ENCODE results near the gene CTNNA1. TPM values are rescaled to one million over a fixed set of nuclear protein-coding genes. Genes with fewer than 3 reads are reported as not detected.

Gene CTNNA1
- total and polyA plus RNA-seq, 4 donors, result 208 to 295 (median 253) TPM

GRCh38 chr5:138968601-138969000, 215.4 kb downstream of the CTNNA1 start:
- Histone ChIP-seq H3K4me1 (ENCODE audit: control insufficient read depth, insufficient read depth, low read length) (peaks cover 45% of the 10 kb centered on the region), H3K36me3 (ENCODE audit: control insufficient read depth, insufficient read depth, low read length) (no peaks in the 10 kb centered on the region), H3K27me3 (ENCODE audit: control insufficient read depth, insufficient read depth, low read length) (no peaks in the 10 kb centered on the region), H3K27ac (ENCODE audit: low read depth, low read length) (no peak overlapping the region), H3K9me3 (ENCODE audit: control insufficient read depth, insufficient read depth, low read length) (no peaks in the 10 kb centered on the region), H3K4me3 (ENCODE audit: low read depth, low read length) (no peak overlapping the region)
- WGBS (ENCODE audit: insufficient coverage), result 91% methylated on average over 4 of the region's 4 CpGs
- no peak for DNase-seq (ENCODE audit: low read depth in 4 of 6, low spot score in 6 of 6)

DNA sequence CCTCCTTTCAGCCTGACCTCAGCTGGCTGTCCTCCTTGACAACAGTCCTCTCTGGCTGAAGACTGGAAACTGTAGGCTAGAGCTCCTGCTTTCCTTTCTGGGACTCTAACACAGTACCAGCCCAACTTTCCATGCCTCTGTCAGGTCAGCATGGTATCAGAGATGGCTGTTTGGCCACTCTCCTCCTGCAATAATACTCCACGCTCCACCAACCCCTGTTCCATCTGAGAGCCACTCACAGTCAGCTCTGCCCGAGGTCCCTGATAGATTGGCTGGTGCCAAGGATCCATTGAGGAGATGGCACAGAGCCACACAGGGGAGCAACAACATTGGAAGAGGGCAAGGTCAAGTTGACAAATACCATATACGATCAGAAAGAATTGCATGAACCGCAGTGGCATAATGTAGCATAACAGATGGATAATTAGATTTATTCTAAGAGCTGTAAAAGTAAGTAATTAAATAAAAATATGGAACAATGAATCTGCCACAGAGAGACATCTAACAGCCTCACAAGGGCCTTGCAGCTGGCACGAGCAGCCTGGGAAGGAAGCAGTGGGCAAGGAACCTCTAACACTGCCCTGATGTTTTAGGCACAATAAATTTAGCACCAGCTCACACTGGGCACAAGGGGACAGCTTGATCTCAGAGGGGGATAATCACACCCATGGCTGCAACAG, 216.2 kb downstream of the CTNNA1 start:
- 60% methylated on average over 1 of the region's 5 CpGs for WGBS (ENCODE audit: insufficient coverage)
- Histone ChIP-seq H3K27ac (ENCODE audit: low read depth, low read length) (no peak overlapping the region), H3K36me3 (ENCODE audit: control insufficient read depth, insufficient read depth, low read length) (no peaks in the 10 kb centered on the region), H3K4me1 (ENCODE audit: control insufficient read depth, insufficient read depth, low read length) (peaks cover 42% of the 10 kb centered on the region), H3K4me3 (ENCODE audit: low read depth, low read length) (no peak overlapping the region), H3K9me3 (ENCODE audit: control insufficient read depth, insufficient read depth, low read length) (no peaks in the 10 kb centered on the region), H3K27me3 (ENCODE audit: control insufficient read depth, insufficient read depth, low read length) (no peaks in the 10 kb centered on the region)
- DNase-seq (ENCODE audit: low read depth in 4 of 6, low spot score in 6 of 6), result peak in 1 of 6 donors; percentile 74

DNA sequence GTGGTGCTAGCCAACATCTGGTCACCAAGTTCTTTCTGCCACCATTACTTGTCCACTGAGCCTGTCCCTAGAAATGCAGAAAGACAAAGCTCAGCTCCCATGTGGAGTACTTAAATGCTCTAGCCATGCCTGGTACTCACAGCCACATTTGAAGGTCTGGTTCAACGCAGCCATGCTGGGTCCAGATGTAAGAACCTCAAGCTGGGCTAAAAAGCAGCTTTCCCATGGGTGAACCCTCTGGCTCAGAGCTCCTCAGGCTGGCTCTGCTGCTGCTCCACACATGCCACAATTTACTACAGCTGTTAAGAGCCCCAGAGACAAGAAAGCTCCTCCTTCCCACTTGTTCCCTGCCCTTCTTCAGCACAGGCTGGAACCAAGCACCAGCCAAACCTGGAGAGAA, 219.0 kb downstream of the CTNNA1 start:
- WGBS (ENCODE audit: insufficient coverage), result 87% methylated on average over 1 of the region's 1 CpG
- Histone ChIP-seq H3K9me3 (ENCODE audit: control insufficient read depth, insufficient read depth, low read length) (no peaks in the 10 kb centered on the region), H3K4me1 (ENCODE audit: control insufficient read depth, insufficient read depth, low read length) (peaks cover 31% of the 10 kb centered on the region), H3K4me3 (ENCODE audit: low read depth, low read length) (no peak overlapping the region), H3K36me3 (ENCODE audit: control insufficient read depth, insufficient read depth, low read length) (no peaks in the 10 kb centered on the region), H3K27me3 (ENCODE audit: control insufficient read depth, insufficient read depth, low read length) (no peaks in the 10 kb centered on the region), H3K27ac (ENCODE audit: low read depth, low read length) (no peak overlapping the region)
- DNase-seq (ENCODE audit: low read depth in 4 of 6, low spot score in 6 of 6), result no peak

DNA sequence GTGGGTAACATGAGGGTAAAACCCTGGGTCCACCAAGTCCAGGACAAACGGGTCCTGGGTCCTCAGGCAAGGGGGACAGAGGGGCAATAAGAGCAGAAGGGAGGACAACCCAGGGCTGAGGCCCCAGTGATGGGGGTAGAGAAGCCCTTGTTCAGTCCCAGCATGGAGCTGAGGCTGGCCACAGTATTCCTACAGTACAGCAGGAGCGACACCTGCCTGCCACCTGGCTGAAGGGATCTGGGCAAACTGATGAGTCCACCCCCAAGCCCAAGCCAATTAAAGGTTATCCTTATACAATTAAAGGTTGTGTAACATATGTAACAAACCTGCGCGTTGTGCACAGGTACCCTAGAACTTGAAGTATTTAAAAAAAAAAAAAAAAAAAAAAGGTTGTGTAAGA, 219.6 kb downstream of the CTNNA1 start:
- WGBS (ENCODE audit: insufficient coverage), result 91% methylated on average over 1 of the region's 4 CpGs
- H3K4me3 ChIP-seq (ENCODE audit: low read depth, low read length), result no peak overlapping the region
- DNase-seq (ENCODE audit: low read depth in 4 of 6, low spot score in 6 of 6), result no peak
- H3K27ac ChIP-seq (ENCODE audit: low read depth, low read length), result no peak overlapping the region
- no peaks in the 10 kb centered on the region for H3K36me3 ChIP-seq (ENCODE audit: control insufficient read depth, insufficient read depth, low read length)
- no peaks in the 10 kb centered on the region for H3K9me3 ChIP-seq (ENCODE audit: control insufficient read depth, insufficient read depth, low read length)
- H3K4me1 ChIP-seq (ENCODE audit: control insufficient read depth, insufficient read depth, low read length), result peaks cover 31% of the 10 kb centered on the region
- no peaks in the 10 kb centered on the region for H3K27me3 ChIP-seq (ENCODE audit: control insufficient read depth, insufficient read depth, low read length)

DNA sequence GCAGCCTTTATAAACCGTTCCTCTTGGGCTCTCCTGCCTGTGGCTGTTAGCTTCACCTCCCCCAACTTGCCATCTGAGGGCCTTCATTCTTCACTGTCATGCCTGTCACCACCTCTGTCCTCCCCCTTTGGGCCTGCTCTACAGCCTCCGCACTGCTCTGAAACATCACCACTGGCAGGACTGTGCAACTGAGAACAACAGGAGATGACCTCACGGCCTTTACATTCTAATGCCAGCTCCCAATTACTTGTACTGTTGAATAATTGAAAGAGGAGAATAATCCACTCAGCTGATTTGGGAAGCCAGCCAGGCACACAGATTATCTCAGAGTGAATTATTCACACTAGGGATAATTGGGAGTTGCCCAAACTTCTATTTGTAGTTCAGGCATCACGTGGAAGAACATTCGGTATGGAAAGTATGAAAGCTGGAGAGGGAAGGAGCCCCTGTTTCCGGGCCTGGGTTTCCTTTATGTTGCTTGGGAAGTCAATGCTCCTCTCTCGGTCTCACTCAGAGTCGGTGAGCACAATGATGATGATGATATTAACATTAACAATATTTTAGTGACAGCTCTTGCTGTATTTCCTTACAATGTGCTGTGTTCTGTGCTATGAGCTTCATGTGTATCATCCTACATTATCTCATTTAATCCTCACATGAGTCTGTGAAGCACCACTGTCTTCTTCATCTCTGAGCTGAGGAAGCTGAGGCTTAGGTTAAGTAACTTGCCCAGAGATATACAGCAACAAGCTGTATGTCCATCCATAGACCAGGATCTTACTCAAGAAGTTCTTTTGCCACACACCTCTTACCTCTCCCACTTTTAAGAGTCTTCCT, 221.2 kb downstream of the CTNNA1 start:
- 25% methylated on average over 2 of the region's 8 CpGs for WGBS (ENCODE audit: insufficient coverage)
- H3K9me3 ChIP-seq (ENCODE audit: control insufficient read depth, insufficient read depth, low read length), result no peaks in the 10 kb centered on the region
- no peak overlapping the region for H3K27ac ChIP-seq (ENCODE audit: low read depth, low read length)
- H3K4me1 ChIP-seq (ENCODE audit: control insufficient read depth, insufficient read depth, low read length), result peaks cover 21% of the 10 kb centered on the region
- peak in 2 of 6 donors; percentile 65 to 85 for DNase-seq (ENCODE audit: low read depth in 4 of 6, low spot score in 6 of 6)
- H3K27me3 ChIP-seq (ENCODE audit: control insufficient read depth, insufficient read depth, low read length), result no peaks in the 10 kb centered on the region
- H3K4me3 ChIP-seq (ENCODE audit: low read depth, low read length), result no peak overlapping the region
- no peaks in the 10 kb centered on the region for H3K36me3 ChIP-seq (ENCODE audit: control insufficient read depth, insufficient read depth, low read length)

DNA sequence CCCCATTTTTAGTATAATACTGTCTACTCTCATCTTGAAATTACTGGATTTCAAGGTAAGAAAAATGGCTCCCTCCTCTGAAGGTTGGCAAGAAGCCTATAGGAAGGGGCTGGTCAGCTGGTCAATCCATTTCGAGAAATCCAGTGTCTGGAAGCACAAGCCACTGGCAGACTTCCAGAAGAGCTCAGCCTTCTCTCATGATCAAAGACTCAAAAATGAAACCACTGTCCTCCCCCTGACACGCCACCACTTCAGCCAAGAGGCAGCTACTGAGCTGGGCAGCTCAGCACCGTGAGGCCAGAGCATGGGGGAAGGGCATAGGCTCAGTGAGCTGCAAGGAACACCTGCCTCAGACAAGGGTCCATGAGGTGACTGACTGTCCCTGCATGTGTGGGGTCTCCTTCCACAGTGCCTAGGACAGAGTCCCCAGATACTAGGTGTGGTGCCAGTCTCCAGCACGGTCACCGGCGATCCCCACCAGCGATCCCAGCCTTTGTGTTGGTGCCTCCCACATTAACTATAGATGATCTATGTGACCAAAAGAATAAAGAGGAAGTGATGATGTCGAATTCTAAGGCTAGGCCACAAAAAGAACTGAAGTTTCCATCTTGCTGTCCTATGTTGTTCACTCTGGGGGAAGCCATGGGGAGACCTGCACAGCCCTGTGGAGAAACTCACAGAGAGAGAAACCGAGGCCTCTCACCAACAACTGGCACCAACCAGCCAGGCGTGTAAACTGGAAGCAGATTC, 222.0 kb downstream of the CTNNA1 start:
- H3K27ac ChIP-seq (ENCODE audit: low read depth, low read length), result no peak overlapping the region
- WGBS (ENCODE audit: insufficient coverage), result 68% methylated on average over 6 of the region's 10 CpGs
- H3K4me3 ChIP-seq (ENCODE audit: low read depth, low read length), result no peak overlapping the region
- peaks cover 14% of the 10 kb centered on the region for H3K4me1 ChIP-seq (ENCODE audit: control insufficient read depth, insufficient read depth, low read length)
- no peaks in the 10 kb centered on the region for H3K27me3 ChIP-seq (ENCODE audit: control insufficient read depth, insufficient read depth, low read length)
- DNase-seq (ENCODE audit: low read depth in 4 of 6, low spot score in 6 of 6), result peak in 2 of 6 donors; percentile 54 to 70
- H3K9me3 ChIP-seq (ENCODE audit: control insufficient read depth, insufficient read depth, low read length), result no peaks in the 10 kb centered on the region
- no peaks in the 10 kb centered on the region for H3K36me3 ChIP-seq (ENCODE audit: control insufficient read depth, insufficient read depth, low read length)

DNA sequence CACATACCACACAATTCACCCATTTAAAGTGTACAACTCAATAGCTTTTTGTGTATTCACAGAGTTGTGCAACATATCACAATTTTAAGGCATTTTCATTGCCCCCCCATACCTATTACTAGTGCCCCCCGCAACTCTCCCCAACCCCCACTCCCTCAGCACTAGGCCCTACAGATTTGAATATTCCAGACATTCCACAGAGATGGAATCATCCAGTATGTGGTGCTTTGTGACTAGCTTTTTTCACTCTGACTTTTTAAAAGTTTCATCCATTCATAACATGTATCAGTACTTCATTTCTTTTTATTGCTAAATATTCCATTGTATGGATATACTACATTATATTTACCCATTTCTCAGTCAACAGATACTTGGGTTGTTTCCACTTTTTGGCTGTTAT, 224.9 kb downstream of the CTNNA1 start:
- Histone ChIP-seq H3K27me3 (ENCODE audit: control insufficient read depth, insufficient read depth, low read length) (no peaks in the 10 kb centered on the region), H3K36me3 (ENCODE audit: control insufficient read depth, insufficient read depth, low read length) (no peaks in the 10 kb centered on the region), H3K27ac (ENCODE audit: low read depth, low read length) (no peak overlapping the region), H3K9me3 (ENCODE audit: control insufficient read depth, insufficient read depth, low read length) (no peaks in the 10 kb centered on the region), H3K4me1 (ENCODE audit: control insufficient read depth, insufficient read depth, low read length) (peaks cover 9% of the 10 kb centered on the region), H3K4me3 (ENCODE audit: low read depth, low read length) (no peak overlapping the region)
- WGBS (ENCODE audit: insufficient coverage), result no CpG with 5 or more reads among the region's 1 CpG
- DNase-seq (ENCODE audit: low read depth in 4 of 6, low spot score in 6 of 6), result no peak

GRCh38 chr5:138978581-138978980, 225.4 kb downstream of the CTNNA1 start:
- no CpG with 5 or more reads among the region's 1 CpG for WGBS (ENCODE audit: insufficient coverage)
- Histone ChIP-seq H3K27ac (ENCODE audit: low read depth, low read length) (no peak overlapping the region), H3K4me3 (ENCODE audit: low read depth, low read length) (no peak overlapping the region), H3K9me3 (ENCODE audit: control insufficient read depth, insufficient read depth, low read length) (no peaks in the 10 kb centered on the region), H3K36me3 (ENCODE audit: control insufficient read depth, insufficient read depth, low read length) (no peaks in the 10 kb centered on the region), H3K27me3 (ENCODE audit: control insufficient read depth, insufficient read depth, low read length) (no peaks in the 10 kb centered on the region), H3K4me1 (ENCODE audit: control insufficient read depth, insufficient read depth, low read length) (peaks cover 9% of the 10 kb centered on the region)
- no peak for DNase-seq (ENCODE audit: low read depth in 4 of 6, low spot score in 6 of 6)

GRCh38 chr5:138979684-138980280, 226.6 kb downstream of the CTNNA1 start:
- no peak for DNase-seq (ENCODE audit: low read depth in 4 of 6, low spot score in 6 of 6)
- H3K36me3 ChIP-seq (ENCODE audit: control insufficient read depth, insufficient read depth, low read length), result no peaks in the 10 kb centered on the region

More at GRCh38 chr5:138979684-138980280, 226.6 kb downstream of the CTNNA1 start:
- WGBS (ENCODE audit: insufficient coverage), result 97% methylated on average over 3 of the region's 5 CpGs
- Histone ChIP-seq H3K9me3 (ENCODE audit: control insufficient read depth, insufficient read depth, low read length) (no peaks in the 10 kb centered on the region), H3K4me3 (ENCODE audit: low read depth, low read length) (no peak overlapping the region), H3K27me3 (ENCODE audit: control insufficient read depth, insufficient read depth, low read length) (no peaks in the 10 kb centered on the region), H3K4me1 (ENCODE audit: control insufficient read depth, insufficient read depth, low read length) (peaks cover 5% of the 10 kb centered on the region), H3K27ac (ENCODE audit: low read depth, low read length) (no peak overlapping the region)
